Calu3 (cell line): Measurements from ENCODE around the gene FAM43B. TPM values are rescaled to one million over a fixed set of nuclear protein-coding genes. Genes with fewer than 3 reads are reported as not detected.

Experiments used
- BruUV-seq: library from RNA; stranded (reverse); fragments of 400-500 nt; replicated peaks from 2 replicates; lab custom pipeline; 2021; lab: Mats Ljungman, UMichigan
- CTCF ChIA-PET: fragments of 300-600 bp; sonication (Branson Sonifier 250); formaldehyde crosslinking; loops from one replicate; lab custom pipeline; 2022; ENCODE audit warnings: antibody characterized with exemption; lab: Charles Lee
- DNase-seq: peaks from one replicate; pipeline ENCODE4 v3.0.0; 2022
- H3K27ac Mint-ChIP-seq: one replicate; pipeline ENCODE4 v1.8.0; 2022; ENCODE audit warnings: mixed read lengths; ENCODE audit not compliant: unreplicated experiment
- H3K27me3 Mint-ChIP-seq: one replicate; pipeline ENCODE4 v1.8.0; 2022; ENCODE audit warnings: mixed read lengths; ENCODE audit not compliant: unreplicated experiment
- H3K36me3 Mint-ChIP-seq: one replicate; pipeline ENCODE4 v1.8.0; 2022; ENCODE audit warnings: mild to moderate bottlenecking, moderate library complexity, mixed read lengths; ENCODE audit not compliant: insufficient read depth, unreplicated experiment
- H3K4me1 Mint-ChIP-seq: one replicate; pipeline ENCODE4 v1.8.0; 2022; ENCODE audit warnings: mild to moderate bottlenecking, low read depth, mixed read lengths; ENCODE audit not compliant: unreplicated experiment
- H3K4me3 Mint-ChIP-seq: one replicate; pipeline ENCODE4 v1.8.0; 2022; ENCODE audit warnings: mild to moderate bottlenecking, low read depth, moderate library complexity, mixed read lengths; ENCODE audit not compliant: unreplicated experiment
- H3K9me3 Mint-ChIP-seq: one replicate; pipeline ENCODE4 v1.8.0; 2022; ENCODE audit warnings: low read depth, mixed read lengths; ENCODE audit not compliant: unreplicated experiment
- CTCF ChIP-seq: fragments of 200-600 bp; IDR thresholded peaks from one replicate; pipeline ENCODE4 v1.8.0; 2022; ENCODE audit warnings: antibody characterized with exemption; ENCODE audit not compliant: unreplicated experiment
- intact Hi-C: fragments of 100-400 bp; cut with micrococcal nuclease; formaldehyde crosslinking; loops from one replicate; pipeline ENCODE4 v1.10.0; 2022; ENCODE audit not compliant: unreplicated experiment
- total RNA-seq: library from RNA; stranded (reverse); gene quantifications from 2 replicates; pipeline ENCODE4 v1.2.3, GENCODE V29; 2022

Gene FAM43B
- total RNA-seq, 1 experiment from 2014 or later = not detected

GRCh38 chr1:20574686-20575540, 22.5 kb downstream of the FAM43B start:
- DNase-seq = peak; percentile 87
- H3K27me3 Mint-ChIP-seq = peaks cover 50% of the 10 kb centered on the region
- no peak overlapping the region for H3K4me3 Mint-ChIP-seq
- no peaks in the 10 kb centered on the region for H3K9me3 Mint-ChIP-seq
- intact Hi-C loops = loop anchor here (1.0 kb wide), 1 partner anchor 65 kb away; no protein-coding TSS in a partner anchor
- no peaks in the 10 kb centered on the region for H3K4me1 Mint-ChIP-seq
- CTCF ChIA-PET = interaction anchor here (0.6 to 1.9 kb wide), 7 partner anchors 14 to 229 kb away, joined by 3 to 49 read pairs (median 4); partner anchors contain the start of genes CDA and PINK1
- no peaks in the 10 kb centered on the region for H3K36me3 Mint-ChIP-seq
- H3K27ac Mint-ChIP-seq = no peak overlapping the region
- BruUV-seq = no TSS peak
- peak; percentile 60 for TF ChIP-seq CTCF

GRCh38 chr1:20575541-20576336, 23.4 kb downstream of the FAM43B start:
- TF ChIP-seq CTCF = no peak
- Mint-ChIP-seq H3K27me3 (peaks cover 41% of the 10 kb centered on the region), H3K4me1 (no peaks in the 10 kb centered on the region), H3K27ac (no peak overlapping the region), H3K4me3 (no peak overlapping the region), H3K36me3 (no peaks in the 10 kb centered on the region), H3K9me3 (no peaks in the 10 kb centered on the region)
- no TSS peak for BruUV-seq
- CTCF ChIA-PET = interaction anchor here (1.0 to 1.9 kb wide), 4 partner anchors 13 to 63 kb away, joined by 4 to 49 read pairs (median 6); partner anchors contain the start of genes CDA and PINK1
- intact Hi-C loops = loop anchor here (1.0 kb wide), 1 partner anchor 65 kb away; no protein-coding TSS in a partner anchor
- DNase-seq = no peak

GRCh38 chr1:20578062-20578461, 25.7 kb downstream of the FAM43B start:
- no peak for DNase-seq
- no peak for TF ChIP-seq CTCF
- CTCF ChIA-PET = no interaction called here
- H3K9me3 Mint-ChIP-seq = no peaks in the 10 kb centered on the region
- peaks cover 20% of the 10 kb centered on the region for H3K27me3 Mint-ChIP-seq
- H3K4me1 Mint-ChIP-seq = no peaks in the 10 kb centered on the region
- H3K36me3 Mint-ChIP-seq = no peaks in the 10 kb centered on the region
- no TSS peak for BruUV-seq
- no peak overlapping the region for H3K27ac Mint-ChIP-seq
- H3K4me3 Mint-ChIP-seq = no peak overlapping the region
- intact Hi-C loops = no loop called here

- H3K4me3 Mint-ChIP-seq = no peak overlapping the region
Measured at GRCh38 chr1:20578721-20579395, 26.5 kb downstream of the FAM43B start.

More at GRCh38 chr1:20578721-20579395, 26.5 kb downstream of the FAM43B start:
- DNase-seq = no peak
- Mint-ChIP-seq H3K27me3 (peaks cover 12% of the 10 kb centered on the region), H3K9me3 (no peaks in the 10 kb centered on the region), H3K27ac (no peak overlapping the region), H3K4me1 (no peaks in the 10 kb centered on the region), H3K36me3 (no peaks in the 10 kb centered on the region)
- CTCF ChIA-PET = no interaction called here
- intact Hi-C loops = no loop called here
- no TSS peak for BruUV-seq
- TF ChIP-seq CTCF = no peak
